Measurements from ENCODE around the gene ENTPD1.

ENTPD1 gene

DNA sequence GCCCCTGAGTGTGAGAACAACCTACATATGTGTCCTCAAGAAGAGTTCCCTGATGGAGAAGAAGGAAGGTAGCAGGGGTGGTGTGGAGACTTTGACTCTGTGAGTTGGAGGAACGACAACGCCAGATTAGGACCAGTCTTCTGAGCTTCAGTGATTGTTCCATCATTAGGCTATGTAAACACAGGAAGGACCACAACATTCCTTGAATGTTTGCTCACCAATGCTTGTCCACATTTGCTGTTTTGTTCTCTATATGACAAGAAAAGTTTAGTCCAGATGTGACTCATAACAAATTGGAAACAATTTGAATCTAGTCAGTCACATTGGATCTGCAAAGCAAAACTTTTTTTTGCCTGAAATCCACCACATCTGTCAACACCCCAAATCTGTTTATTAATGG, 62.7 kb downstream of the ENTPD1 start:
- TF ChIP-seq, protein P1, sequence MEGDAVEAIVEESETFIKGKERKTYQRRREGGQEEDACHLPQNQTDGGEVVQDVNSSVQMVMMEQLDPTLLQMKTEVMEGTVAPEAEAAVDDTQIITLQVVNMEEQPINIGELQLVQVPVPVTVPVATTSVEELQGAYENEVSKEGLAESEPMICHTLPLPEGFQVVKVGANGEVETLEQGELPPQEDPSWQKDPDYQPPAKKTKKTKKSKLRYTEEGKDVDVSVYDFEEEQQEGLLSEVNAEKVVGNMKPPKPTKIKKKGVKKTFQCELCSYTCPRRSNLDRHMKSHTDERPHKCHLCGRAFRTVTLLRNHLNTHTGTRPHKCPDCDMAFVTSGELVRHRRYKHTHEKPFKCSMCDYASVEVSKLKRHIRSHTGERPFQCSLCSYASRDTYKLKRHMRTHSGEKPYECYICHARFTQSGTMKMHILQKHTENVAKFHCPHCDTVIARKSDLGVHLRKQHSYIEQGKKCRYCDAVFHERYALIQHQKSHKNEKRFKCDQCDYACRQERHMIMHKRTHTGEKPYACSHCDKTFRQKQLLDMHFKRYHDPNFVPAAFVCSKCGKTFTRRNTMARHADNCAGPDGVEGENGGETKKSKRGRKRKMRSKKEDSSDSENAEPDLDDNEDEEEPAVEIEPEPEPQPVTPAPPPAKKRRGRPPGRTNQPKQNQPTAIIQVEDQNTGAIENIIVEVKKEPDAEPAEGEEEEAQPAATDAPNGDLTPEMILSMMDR (IDR thresholded peaks at IDR 0.05; ENCODE audit: control insufficient read depth, insufficient read depth, low read depth, low read length, missing control alignments) = no peak
- peak; percentile 11 for DNase-seq (ENCODE audit: low read depth)
- no peak overlapping the region for H3K4me3 ChIP-seq (ENCODE audit: control insufficient read depth, low read depth, low read length)

DNA sequence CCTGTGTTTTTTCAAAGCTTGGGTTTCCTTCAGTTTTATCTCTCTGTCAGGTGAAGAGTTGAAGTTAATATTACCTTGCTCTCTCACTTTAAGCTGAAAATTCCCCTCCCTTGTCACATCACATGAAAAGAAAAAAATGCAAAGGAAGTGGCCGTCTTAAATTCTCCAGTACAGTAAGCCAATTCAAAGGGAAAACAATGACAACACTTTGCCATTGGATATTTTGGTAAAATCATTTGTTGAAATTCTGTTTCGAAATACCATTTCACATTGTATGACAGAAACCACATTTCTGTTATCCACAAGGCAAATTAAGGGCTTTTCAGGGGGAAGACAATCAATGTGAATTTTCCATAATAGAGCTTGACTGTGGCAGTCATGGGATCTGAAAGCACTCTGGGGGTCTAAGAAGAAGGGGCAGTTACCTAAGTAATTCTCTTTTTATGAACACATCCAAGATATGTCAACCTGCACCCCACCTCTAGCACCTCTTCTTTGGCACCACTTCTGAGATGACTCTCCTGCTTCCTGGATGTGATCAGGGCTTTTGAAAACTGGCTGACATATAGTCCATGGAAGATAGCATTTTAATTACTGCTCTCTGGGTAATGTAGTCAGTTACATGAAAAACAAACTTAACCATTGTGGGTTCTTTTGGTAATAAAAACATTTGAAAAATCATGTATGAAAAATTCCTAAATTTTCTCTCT, 63.8 kb downstream of the ENTPD1 start:
- no peak for DNase-seq (ENCODE audit: low read depth)
- no peak overlapping the region for H3K4me3 ChIP-seq (ENCODE audit: control insufficient read depth, low read depth, low read length)
- TF ChIP-seq, protein P1 (IDR thresholded peaks at IDR 0.05; ENCODE audit: control insufficient read depth, insufficient read depth, low read depth, low read length, missing control alignments) = no peak

DNA sequence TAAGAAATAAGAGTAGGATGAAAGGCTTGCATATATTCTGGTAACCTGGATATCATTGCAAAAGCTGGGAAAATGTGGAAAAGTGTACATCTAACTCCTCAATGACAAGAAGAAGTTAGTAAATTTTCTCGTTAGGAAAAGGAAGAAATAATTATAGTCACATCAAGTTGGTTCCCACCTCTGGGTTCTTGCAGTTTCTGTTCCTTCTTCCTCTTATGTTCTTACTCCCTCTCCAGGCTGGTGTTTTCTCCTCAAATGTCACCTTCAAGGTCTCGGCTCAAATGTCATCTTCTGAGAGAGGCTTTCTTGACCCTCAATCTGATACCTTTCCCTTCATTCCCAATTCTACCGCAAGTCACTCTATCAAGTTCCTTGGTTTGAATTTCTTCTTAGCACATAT, 64.4 kb downstream of the ENTPD1 start:
- no peak for DNase-seq (ENCODE audit: low read depth)
- no peak overlapping the region for H3K4me3 ChIP-seq (ENCODE audit: control insufficient read depth, low read depth, low read length)
- TF ChIP-seq, protein P1 (IDR thresholded peaks at IDR 0.05; ENCODE audit: control insufficient read depth, insufficient read depth, low read depth, low read length, missing control alignments) = no peak

DNA sequence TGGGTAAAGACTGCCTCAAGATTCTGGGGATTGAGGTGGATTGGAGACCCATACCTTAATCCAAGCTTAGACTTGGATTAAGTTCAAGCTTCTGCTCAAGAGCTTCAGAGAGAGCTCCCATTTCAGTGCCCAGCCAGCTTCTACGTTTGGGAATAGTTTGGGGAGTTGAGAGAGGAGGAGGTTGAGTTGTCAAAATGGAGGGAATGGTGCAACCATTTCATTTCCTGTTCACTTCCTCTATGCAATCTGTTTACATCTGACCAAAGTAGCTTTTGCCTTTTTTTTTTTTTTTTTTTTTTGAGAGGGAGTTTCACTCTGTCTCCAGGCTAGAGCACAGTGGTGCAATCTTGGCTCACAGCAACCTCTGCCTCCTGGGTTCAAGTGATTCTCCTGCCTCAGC, 65.8 kb downstream of the ENTPD1 start:
- DNase-seq (ENCODE audit: low read depth) = no peak
- TF ChIP-seq, protein P1 (IDR thresholded peaks at IDR 0.05; ENCODE audit: control insufficient read depth, insufficient read depth, low read depth, low read length, missing control alignments) = no peak
- H3K4me3 ChIP-seq (ENCODE audit: control insufficient read depth, low read depth, low read length) = no peak overlapping the region

DNA sequence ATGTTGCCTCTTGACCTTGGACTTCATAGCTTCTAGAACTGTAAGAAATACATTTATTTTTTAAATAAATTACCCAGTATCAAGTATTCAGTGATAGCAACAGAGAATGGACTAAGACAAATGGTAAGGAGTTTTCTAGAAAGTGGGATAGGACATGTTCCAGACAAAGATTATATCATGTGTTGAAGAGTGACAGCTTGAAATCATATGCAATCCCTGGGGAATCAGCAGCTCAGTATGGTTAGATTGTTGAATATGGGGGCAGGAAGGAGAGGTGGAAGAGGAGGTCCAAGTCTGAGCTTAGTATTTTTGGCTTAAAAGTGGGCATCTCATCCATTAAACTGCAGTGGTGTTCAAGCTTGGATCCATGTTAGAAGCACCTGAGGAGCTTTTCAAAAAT, 74.1 kb downstream of the ENTPD1 start:
- no peak for DNase-seq (ENCODE audit: low read depth)
- no peak overlapping the region for H3K4me3 ChIP-seq (ENCODE audit: control insufficient read depth, low read depth, low read length)
- TF ChIP-seq, protein P1 (IDR thresholded peaks at IDR 0.05; ENCODE audit: control insufficient read depth, insufficient read depth, low read depth, low read length, missing control alignments) = no peak

DNA sequence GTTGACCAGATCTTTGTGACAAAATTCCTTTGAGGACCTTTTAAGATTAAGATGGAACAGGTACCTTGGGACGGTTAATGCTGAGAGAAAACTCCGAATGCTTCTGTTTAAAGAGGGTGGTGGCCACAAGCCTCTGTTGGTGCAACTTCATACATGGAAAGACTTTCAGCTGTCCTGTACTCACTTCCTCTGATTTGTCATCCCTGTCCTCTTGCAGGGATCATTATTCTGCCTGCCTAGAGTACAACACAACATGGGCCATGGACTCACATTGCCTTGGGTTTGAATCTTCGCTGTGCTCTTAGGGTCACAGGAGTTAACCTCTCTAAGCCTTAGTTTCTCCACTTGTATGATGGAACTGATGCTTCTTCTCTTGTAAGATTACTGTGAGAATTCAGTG, 75.1 kb downstream of the ENTPD1 start:
- no peak for DNase-seq (ENCODE audit: low read depth)
- no peak overlapping the region for H3K4me3 ChIP-seq (ENCODE audit: control insufficient read depth, low read depth, low read length)
- TF ChIP-seq, protein P1 (IDR thresholded peaks at IDR 0.05; ENCODE audit: control insufficient read depth, insufficient read depth, low read depth, low read length, missing control alignments) = no peak

Measured in AG09309 (cell line).